Measurements from ENCODE around the gene SLC30A1. TPM values are rescaled to one million over a fixed set of nuclear protein-coding genes. Genes with fewer than 3 reads are reported as not detected.

Gene SLC30A1
- total and polyA plus RNA-seq, 2 experiments from 2014 or later = 6.8 to 10.8 TPM

GRCh38 chr1:211532088-211532444, 46.9 kb downstream of the SLC30A1 start:
- TF ChIP-seq CTCF (IDR thresholded peaks at IDR 0.05; ENCODE audit: low read depth, low read length) = no peak
- Histone ChIP-seq H3K36me3 (no peaks in the 10 kb centered on the region), H3K27ac (no peak overlapping the region), H3K27me3 (no peaks in the 10 kb centered on the region), H3K9me3 (ENCODE audit: low read depth) (no peaks in the 10 kb centered on the region), H3K4me1 (ENCODE audit: low read depth) (no peaks in the 10 kb centered on the region), H3K4me3 (no peak overlapping the region)
- no peak for DNase-seq (ENCODE audit: low read depth in 1 of 2, low spot score in 1 of 2)

DNA sequence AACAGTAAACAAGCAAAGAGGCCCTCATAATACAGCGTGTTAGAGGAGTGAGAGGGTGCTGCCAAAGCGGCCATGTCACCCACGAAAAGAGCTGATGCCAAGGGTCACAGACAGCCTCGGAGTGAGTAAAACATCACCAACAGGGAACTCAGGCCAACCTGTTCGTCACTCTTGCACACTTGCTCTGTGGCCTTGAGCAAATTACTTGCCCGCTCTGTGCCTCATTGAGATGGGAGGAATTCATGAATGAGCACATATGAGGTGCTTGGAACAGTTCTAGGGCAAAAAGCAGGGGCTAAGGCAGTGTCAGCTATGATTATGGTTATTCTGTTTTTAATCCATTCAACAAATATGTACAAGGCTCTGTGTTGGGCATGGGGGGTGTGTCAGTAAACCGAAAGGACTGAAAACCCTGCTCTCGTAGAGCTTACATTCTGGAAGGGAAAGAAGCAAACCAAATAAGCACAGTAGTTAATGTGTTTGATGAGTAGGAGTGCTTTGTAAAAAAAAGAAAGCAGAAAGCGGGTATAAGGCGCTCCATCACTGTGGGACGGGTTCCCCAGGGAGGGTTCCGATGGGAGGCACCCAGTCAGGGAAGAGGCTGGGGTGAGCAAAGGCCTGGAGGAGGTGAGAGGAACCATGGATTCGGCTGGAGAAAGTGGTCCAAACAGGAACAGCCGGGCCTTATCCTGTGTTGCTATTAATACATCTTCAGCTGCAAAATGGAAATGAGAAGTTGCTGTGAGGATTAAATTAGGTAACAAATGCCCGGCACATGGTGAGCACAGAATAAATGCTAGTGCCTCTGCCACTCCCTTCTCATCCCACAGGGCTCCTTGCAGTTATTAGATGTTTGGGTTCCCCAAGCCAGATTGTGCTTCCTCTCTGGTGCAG, 47.5 kb downstream of the SLC30A1 start:
- H3K36me3 ChIP-seq = no peaks in the 10 kb centered on the region
- H3K27me3 ChIP-seq = no peaks in the 10 kb centered on the region
- no peak for TF ChIP-seq CTCF (IDR thresholded peaks at IDR 0.05; ENCODE audit: low read depth, low read length)
- DNase-seq (ENCODE audit: low read depth in 1 of 2, low spot score in 1 of 2) = no peak
- H3K4me1 ChIP-seq (ENCODE audit: low read depth) = no peaks in the 10 kb centered on the region
- no peak overlapping the region for H3K27ac ChIP-seq
- H3K9me3 ChIP-seq (ENCODE audit: low read depth) = no peaks in the 10 kb centered on the region
- no peak overlapping the region for H3K4me3 ChIP-seq

DNA sequence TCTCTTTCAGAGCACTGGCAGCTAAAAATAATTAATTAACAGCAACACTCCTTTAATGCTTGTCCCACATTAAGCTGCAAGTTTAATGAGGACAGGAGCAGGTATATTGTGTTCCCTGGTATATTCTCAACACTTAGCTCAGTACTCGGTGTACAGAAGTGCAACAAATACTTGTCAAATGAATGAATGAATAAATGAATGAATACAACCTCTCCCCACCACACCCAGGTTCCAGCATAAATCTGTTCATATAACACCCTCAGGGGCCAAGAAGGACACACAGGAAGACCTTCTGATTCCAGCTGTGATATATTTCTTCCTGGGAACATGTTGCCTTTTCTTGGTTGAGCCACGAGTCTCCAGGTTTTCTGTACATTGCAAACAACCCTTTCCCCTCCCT, 48.9 kb downstream of the SLC30A1 start:
- no peak overlapping the region for H3K27ac ChIP-seq
- no peaks in the 10 kb centered on the region for H3K9me3 ChIP-seq (ENCODE audit: low read depth)
- no peak overlapping the region for H3K4me3 ChIP-seq
- H3K27me3 ChIP-seq = no peaks in the 10 kb centered on the region
- DNase-seq (ENCODE audit: low read depth in 1 of 2, low spot score in 1 of 2) = no peak
- no peak for TF ChIP-seq CTCF (IDR thresholded peaks at IDR 0.05; ENCODE audit: low read depth, low read length)
- H3K36me3 ChIP-seq = no peaks in the 10 kb centered on the region
- no peaks in the 10 kb centered on the region for H3K4me1 ChIP-seq (ENCODE audit: low read depth)

GRCh38 chr1:211529453-211529852, 49.5 kb downstream of the SLC30A1 start:
- no peak for TF ChIP-seq CTCF (IDR thresholded peaks at IDR 0.05; ENCODE audit: low read depth, low read length)
- H3K27me3 ChIP-seq = no peaks in the 10 kb centered on the region
- peak in 1 of 2 donors; percentile 52 for DNase-seq (ENCODE audit: low read depth in 1 of 2, low spot score in 1 of 2)

GRCh38 chr1:211529011-211529410, 50.0 kb downstream of the SLC30A1 start:
- DNase-seq (ENCODE audit: low read depth in 1 of 2, low spot score in 1 of 2) = no peak
- Histone ChIP-seq H3K36me3 (no peaks in the 10 kb centered on the region), H3K9me3 (ENCODE audit: low read depth) (no peaks in the 10 kb centered on the region), H3K4me1 (ENCODE audit: low read depth) (no peaks in the 10 kb centered on the region), H3K27me3 (no peaks in the 10 kb centered on the region), H3K27ac (no peak overlapping the region), H3K4me3 (no peak overlapping the region)
- no peak for TF ChIP-seq CTCF (IDR thresholded peaks at IDR 0.05; ENCODE audit: low read depth, low read length)

More at GRCh38 chr1:211529453-211529852, 49.5 kb downstream of the SLC30A1 start:
- Histone ChIP-seq H3K4me3 (no peak overlapping the region), H3K36me3 (no peaks in the 10 kb centered on the region), H3K27ac (no peak overlapping the region), H3K4me1 (ENCODE audit: low read depth) (no peaks in the 10 kb centered on the region), H3K9me3 (ENCODE audit: low read depth) (no peaks in the 10 kb centered on the region)

Data from cardiac muscle cell (in vitro differentiated cells and primary cell).